Neuron (in vitro differentiated cells): ENCODE measurements around the gene RHBDD2.
"Not testable (repeated sequence)": the region's sequence is repeated elsewhere in the genome, so short reads cannot be mapped to it uniquely, and the experiment has no call there.

ENCODE experiments used
- H2AFZ ChIP-seq: one replicate; pipeline ENCODE4 v1.6.1; 2013; ENCODE audit warnings: low read depth, mild to moderate bottlenecking, inconsistent platforms, low read length, moderate library complexity
- H3K27me3 ChIP-seq: one replicate; pipeline ENCODE4 v1.6.1; 2013; ENCODE audit warnings: low read length; ENCODE audit not compliant: insufficient read depth
- H3K36me3 ChIP-seq: one replicate; pipeline ENCODE4 v1.6.1; 2013; ENCODE audit warnings: low read length; ENCODE audit not compliant: insufficient read depth
- H3K4me1 ChIP-seq: one replicate; pipeline ENCODE4 v1.6.1; 2013; ENCODE audit warnings: low read length; ENCODE audit not compliant: insufficient read depth
- H3K4me3 ChIP-seq: 2 replicates; pipeline ENCODE4 v1.5.1; 2013; ENCODE audit warnings: mild to moderate bottlenecking, low read length, moderate library complexity
- H3K9me3 ChIP-seq: one replicate; pipeline ENCODE4 v1.6.1; 2013; ENCODE audit warnings: low read length

RHBDD2 gene

GRCh38 chr7:75907668-75908039 is 28.8 kb downstream of the RHBDD2 start:
- H3K27me3 ChIP-seq, H3K4me3 ChIP-seq, H3K36me3 ChIP-seq, H3K9me3 ChIP-seq, H2AFZ ChIP-seq: not testable (repeated sequence)
- peaks cover 14% of the 10 kb centered on the region for H3K4me1 ChIP-seq

GRCh38 chr7:75909521-75910132 is 30.8 kb downstream of the RHBDD2 start:
- Histone ChIP-seq H3K4me1 (peaks cover 17% of the 10 kb centered on the region), H3K4me3 (no peak overlapping the region), H2AFZ (no peak overlapping the region), H3K27me3 (no peaks in the 10 kb centered on the region), H3K36me3 (no peaks in the 10 kb centered on the region), H3K9me3 (no peaks in the 10 kb centered on the region)

- H3K4me3 ChIP-seq, H3K9me3 ChIP-seq, H2AFZ ChIP-seq, H3K27me3 ChIP-seq, H3K36me3 ChIP-seq: not testable (repeated sequence)
- peaks cover 13% of the 10 kb centered on the region for H3K4me1 ChIP-seq
Measured at GRCh38 chr7:75911186-75911585, 32.4 kb downstream of the RHBDD2 start.

- H2AFZ ChIP-seq, result no peak overlapping the region
- H3K4me1 ChIP-seq, result peaks cover 11% of the 10 kb centered on the region
- no peak overlapping the region for H3K4me3 ChIP-seq
- no peaks in the 10 kb centered on the region for H3K27me3 ChIP-seq
- H3K36me3 ChIP-seq, result no peaks in the 10 kb centered on the region
- H3K9me3 ChIP-seq, result no peaks in the 10 kb centered on the region
Measured at GRCh38 chr7:75913437-75913836, 34.6 kb downstream of the RHBDD2 start.

GRCh38 chr7:75914169-75914654 is 35.4 kb downstream of the RHBDD2 start:
- H3K36me3 ChIP-seq, result no peaks in the 10 kb centered on the region
- H2AFZ ChIP-seq, result peak overlapping the region; percentile 89
- H3K4me3 ChIP-seq, result peak overlapping the region; percentile 87
- no peaks in the 10 kb centered on the region for H3K27me3 ChIP-seq
- no peaks in the 10 kb centered on the region for H3K9me3 ChIP-seq
- H3K4me1 ChIP-seq, result peaks cover 11% of the 10 kb centered on the region

- Histone ChIP-seq H3K4me1 (peaks cover 11% of the 10 kb centered on the region), H3K9me3 (no peaks in the 10 kb centered on the region), H3K27me3 (no peaks in the 10 kb centered on the region), H3K4me3 (peak within 1 kb of the TSS; percentile 87), H3K36me3 (no peaks in the 10 kb centered on the region), H2AFZ (peak within 1 kb of the TSS; percentile 89)
Measured at GRCh38 chr7:75914655-75915415, 36.0 kb downstream of the RHBDD2 start, which contains the start of gene POR. POR (plus strand) TSS chr7:75915155; CDS start chr7:75954002, 38,847 bp downstream.

GRCh38 chr7:75915416-75916156 is 36.8 kb downstream of the RHBDD2 start:
- Histone ChIP-seq H3K4me1 (peaks cover 11% of the 10 kb centered on the region), H3K4me3 (peak overlapping the region; percentile 87), H3K9me3 (no peaks in the 10 kb centered on the region), H2AFZ (peak overlapping the region; percentile 89), H3K27me3 (no peaks in the 10 kb centered on the region), H3K36me3 (no peaks in the 10 kb centered on the region)

GRCh38 chr7:75916259-75916658 is 37.4 kb downstream of the RHBDD2 start:
- H2AFZ ChIP-seq, result no peak overlapping the region
- H3K4me3 ChIP-seq, result peak overlapping the region; percentile 87
- no peaks in the 10 kb centered on the region for H3K36me3 ChIP-seq
- H3K4me1 ChIP-seq, result peaks cover 11% of the 10 kb centered on the region
- H3K27me3 ChIP-seq, result no peaks in the 10 kb centered on the region
- H3K9me3 ChIP-seq, result no peaks in the 10 kb centered on the region

- H3K4me1 ChIP-seq, result peaks cover 11% of the 10 kb centered on the region
- H2AFZ ChIP-seq, result no peak overlapping the region
- no peak overlapping the region for H3K4me3 ChIP-seq
- H3K36me3 ChIP-seq, result no peaks in the 10 kb centered on the region
- no peaks in the 10 kb centered on the region for H3K9me3 ChIP-seq
- H3K27me3 ChIP-seq, result no peaks in the 10 kb centered on the region
Measured at GRCh38 chr7:75916685-75917634, 38.1 kb downstream of the RHBDD2 start.

- Histone ChIP-seq H2AFZ (no peak overlapping the region), H3K27me3 (no peaks in the 10 kb centered on the region), H3K4me1 (peaks cover 7% of the 10 kb centered on the region), H3K9me3 (no peaks in the 10 kb centered on the region), H3K4me3 (no peak overlapping the region), H3K36me3 (no peaks in the 10 kb centered on the region)
Measured at GRCh38 chr7:75920431-75921161, 41.8 kb downstream of the RHBDD2 start.

- Histone ChIP-seq H3K36me3 (no peaks in the 10 kb centered on the region), H3K4me3 (no peak overlapping the region), H2AFZ (no peak overlapping the region), H3K4me1 (no peaks in the 10 kb centered on the region), H3K9me3 (no peaks in the 10 kb centered on the region), H3K27me3 (no peaks in the 10 kb centered on the region)
Measured at GRCh38 chr7:75921479-75921878, 42.6 kb downstream of the RHBDD2 start.
